ENCODE measurements around the gene TRIM7.

DNA sequence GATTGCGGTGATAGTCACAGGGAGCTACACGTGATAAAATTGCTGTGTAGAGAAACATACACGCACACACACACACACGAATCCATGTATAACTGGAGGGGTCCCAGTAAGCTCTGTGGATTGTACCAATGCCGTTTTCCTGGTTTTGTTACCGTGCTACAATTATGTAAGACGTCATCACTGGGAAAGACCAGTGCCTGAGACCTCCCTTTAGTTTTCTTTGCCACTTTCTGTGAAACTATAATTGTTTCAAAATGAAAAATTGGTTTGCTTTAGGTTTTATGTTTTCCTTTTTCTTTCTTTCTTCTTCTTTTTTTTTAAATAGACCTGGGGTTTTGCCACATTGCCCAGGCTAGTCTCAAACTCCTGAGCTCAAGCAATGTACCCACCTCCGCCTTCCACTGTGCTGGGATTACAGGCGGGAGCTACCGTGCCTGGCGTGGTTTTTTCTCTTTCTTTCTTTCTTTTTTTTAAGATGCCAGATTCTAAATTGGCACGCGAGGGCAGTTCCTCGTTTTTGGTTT lies 36.3 kb downstream of the TRIM7 start:
- TF ChIP-seq, protein P1, sequence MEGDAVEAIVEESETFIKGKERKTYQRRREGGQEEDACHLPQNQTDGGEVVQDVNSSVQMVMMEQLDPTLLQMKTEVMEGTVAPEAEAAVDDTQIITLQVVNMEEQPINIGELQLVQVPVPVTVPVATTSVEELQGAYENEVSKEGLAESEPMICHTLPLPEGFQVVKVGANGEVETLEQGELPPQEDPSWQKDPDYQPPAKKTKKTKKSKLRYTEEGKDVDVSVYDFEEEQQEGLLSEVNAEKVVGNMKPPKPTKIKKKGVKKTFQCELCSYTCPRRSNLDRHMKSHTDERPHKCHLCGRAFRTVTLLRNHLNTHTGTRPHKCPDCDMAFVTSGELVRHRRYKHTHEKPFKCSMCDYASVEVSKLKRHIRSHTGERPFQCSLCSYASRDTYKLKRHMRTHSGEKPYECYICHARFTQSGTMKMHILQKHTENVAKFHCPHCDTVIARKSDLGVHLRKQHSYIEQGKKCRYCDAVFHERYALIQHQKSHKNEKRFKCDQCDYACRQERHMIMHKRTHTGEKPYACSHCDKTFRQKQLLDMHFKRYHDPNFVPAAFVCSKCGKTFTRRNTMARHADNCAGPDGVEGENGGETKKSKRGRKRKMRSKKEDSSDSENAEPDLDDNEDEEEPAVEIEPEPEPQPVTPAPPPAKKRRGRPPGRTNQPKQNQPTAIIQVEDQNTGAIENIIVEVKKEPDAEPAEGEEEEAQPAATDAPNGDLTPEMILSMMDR (conservative IDR thresholded peaks at IDR 0.05; ENCODE audit: low read depth, low read length): no peak
- TF ChIP-seq EZH2 (IDR thresholded peaks at IDR 0.05; ENCODE audit: borderline replicate concordance, low read depth, low read length, poor library complexity, severe bottlenecking): no peak
